Activated B cell treated with CpG ODN at 0.5 μM for 24 hours (primary cell): ENCODE measurements around the gene CAV3. TPM values are rescaled to one million over a fixed set of nuclear protein-coding genes. Genes with fewer than 3 reads are reported as not detected.

Source experiments
- ATAC-seq: fragments of 200-7000 bp; cut with Tn5 transposase; one replicate; pipeline ENCODE4 v1.10.0; 2021; ENCODE audit warnings: low read depth, mild to moderate bottlenecking, moderate library complexity
- CTCF ChIA-PET: fragments of 350-600 bp; sonication (Branson Sonifier 250); formaldehyde crosslinking; loops from one replicate; lab custom pipeline; 2021; ENCODE audit warnings: antibody characterized with exemption; lab: Charles Lee
- POLR2A ChIA-PET: fragments of 350-600 bp; sonication (Branson Sonifier 250); formaldehyde crosslinking; loops from one replicate; lab custom pipeline; 2021; ENCODE audit warnings: antibody characterized with exemption; lab: Charles Lee
- DNase-seq: peaks from one replicate; pipeline ENCODE4 v3.0.0; 2022
- H3K27ac Mint-ChIP-seq: one replicate; pipeline ENCODE4 v1.8.0; 2020; ENCODE audit warnings: mixed read lengths
- H3K27me3 Mint-ChIP-seq: one replicate; pipeline ENCODE4 v1.8.0; 2021; ENCODE audit warnings: mixed read lengths
- H3K36me3 Mint-ChIP-seq: one replicate; pipeline ENCODE4 v1.8.0; 2021; ENCODE audit warnings: low read depth, mixed read lengths
- H3K4me1 Mint-ChIP-seq: one replicate; pipeline ENCODE4 v1.8.0; 2021; ENCODE audit warnings: mixed read lengths
- H3K4me3 Mint-ChIP-seq: one replicate; pipeline ENCODE4 v1.8.0; 2020; ENCODE audit warnings: mild to moderate bottlenecking, mixed read lengths
- H3K9me3 Mint-ChIP-seq: one replicate; pipeline ENCODE4 v1.8.0; 2020; ENCODE audit warnings: mixed read lengths
- CTCF ChIP-seq: fragments of 200-600 bp; IDR thresholded peaks from one replicate; pipeline ENCODE4 v1.8.0; 2022; ENCODE audit warnings: antibody characterized with exemption, mild to moderate bottlenecking
- intact Hi-C: fragments of 100-400 bp; cut with micrococcal nuclease; formaldehyde crosslinking; loops from one replicate; pipeline ENCODE4 v1.15.1; 2024
- total RNA-seq: library from RNA; stranded (reverse); gene quantifications from 2 replicates; pipeline ENCODE4 v1.2.3, GENCODE V29; 2022

CAV3 gene
- total RNA-seq, 1 donor from 2014 or later: not detected

GRCh38 chr3:8743021-8743601 is 9.5 kb downstream of the CAV3 start:
- H3K27ac Mint-ChIP-seq: no peak overlapping the region
- peaks cover 2% of the 10 kb centered on the region for H3K27me3 Mint-ChIP-seq
- ChIA-PET CTCF (no interaction called here), POLR2A (no interaction called here)
- TF ChIP-seq CTCF: no peak
- no peak for DNase-seq
- no peak overlapping the region for H3K4me3 Mint-ChIP-seq
- no peak for ATAC-seq
- intact Hi-C loops: no loop called here
- H3K4me1 Mint-ChIP-seq: no peaks in the 10 kb centered on the region
- H3K9me3 Mint-ChIP-seq: no peaks in the 10 kb centered on the region
- no peaks in the 10 kb centered on the region for H3K36me3 Mint-ChIP-seq

GRCh38 chr3:8743911-8744310 is 10.3 kb downstream of the CAV3 start:
- Mint-ChIP-seq H3K4me3 (no peak overlapping the region), H3K27ac (no peak overlapping the region), H3K27me3 (peaks cover 2% of the 10 kb centered on the region), H3K4me1 (no peaks in the 10 kb centered on the region), H3K9me3 (no peaks in the 10 kb centered on the region), H3K36me3 (no peaks in the 10 kb centered on the region)
- intact Hi-C loops: no loop called here
- POLR2A ChIA-PET: no interaction called here
- DNase-seq: no peak
- ATAC-seq: no peak
- CTCF ChIA-PET: no interaction called here
- TF ChIP-seq CTCF: no peak

GRCh38 chr3:8745619-8746370 is 12.2 kb downstream of the CAV3 start:
- CTCF ChIA-PET: no interaction called here
- Mint-ChIP-seq H3K4me1 (no peaks in the 10 kb centered on the region), H3K27ac (no peak overlapping the region), H3K27me3 (peaks cover 2% of the 10 kb centered on the region), H3K9me3 (no peaks in the 10 kb centered on the region), H3K36me3 (no peaks in the 10 kb centered on the region), H3K4me3 (no peak overlapping the region)
- intact Hi-C loops: no loop called here
- POLR2A ChIA-PET: no interaction called here
- no peak for TF ChIP-seq CTCF
- DNase-seq: no peak
- ATAC-seq: no peak

GRCh38 chr3:8746780-8747345 is 13.3 kb downstream of the CAV3 start:
- Mint-ChIP-seq H3K27ac (no peak overlapping the region), H3K4me3 (no peak overlapping the region), H3K9me3 (no peaks in the 10 kb centered on the region), H3K27me3 (no peaks in the 10 kb centered on the region), H3K36me3 (no peaks in the 10 kb centered on the region), H3K4me1 (no peaks in the 10 kb centered on the region)
- intact Hi-C loops: no loop called here
- DNase-seq: no peak
- ATAC-seq: no peak
- TF ChIP-seq CTCF: no peak
- ChIA-PET CTCF (no interaction called here), POLR2A (no interaction called here)

- intact Hi-C loops: no loop called here
- POLR2A ChIA-PET: no interaction called here
- CTCF ChIA-PET: no interaction called here
Measured at GRCh38 chr3:8749316-8749715, 15.7 kb downstream of the CAV3 start.

More at GRCh38 chr3:8749316-8749715, 15.7 kb downstream of the CAV3 start:
- no peak for TF ChIP-seq CTCF
- Mint-ChIP-seq H3K36me3 (no peaks in the 10 kb centered on the region), H3K4me3 (no peak overlapping the region), H3K27me3 (no peaks in the 10 kb centered on the region), H3K9me3 (no peaks in the 10 kb centered on the region), H3K27ac (no peak overlapping the region), H3K4me1 (no peaks in the 10 kb centered on the region)
- ATAC-seq (no peak), DNase-seq (no peak)
